AG04450 (cell line): ENCODE data around the gene OSBPL3. TPM values are rescaled to one million over a fixed set of nuclear protein-coding genes. Genes with fewer than 3 reads are reported as not detected.
A peak's percentile ranks its signal among the peaks of the same experiment; 100 is the strongest.
"Not testable (repeated sequence)": the region's sequence is repeated elsewhere in the genome, so short reads cannot be mapped to it uniquely, and the experiment has no call there.

Experiments
- CTCF ChIA-PET: fragments of 300-600, 350-600 bp; formaldehyde crosslinking; extraction: SDS; loops from one replicate; lab custom pipeline; 2022; ENCODE audit warnings: antibody characterized with exemption, inconsistent platforms; lab: Charles Lee
- POLR2A ChIA-PET: fragments of 350-600 bp; formaldehyde crosslinking; extraction: SDS; loops from one replicate; lab custom pipeline; 2021; ENCODE audit warnings: antibody characterized with exemption, inconsistent platforms; lab: Yijun Ruan, JAX
- DNase-seq: peaks from one replicate; pipeline ENCODE4 v3.0.0-alpha.2; 2011; ENCODE audit warnings: low read depth, low spot score
- H3K27ac ChIP-seq: one replicate; pipeline ENCODE4 v1.5.1; 2012; ENCODE audit warnings: low read depth, low read length, control low read depth
- H3K27me3 ChIP-seq: one replicate; pipeline ENCODE4 v1.6.0; 2012; ENCODE audit warnings: low read length; ENCODE audit not compliant: control insufficient read depth, insufficient read depth
- H3K4me3 ChIP-seq: 2 replicates; pipeline ENCODE4 v1.5.1; 2011; ENCODE audit warnings: mild to moderate bottlenecking, low read depth, low read length, control low read depth
- H3K9me3 ChIP-seq: 2 replicates; pipeline ENCODE4 v1.5.1; 2012; ENCODE audit warnings: low read length; ENCODE audit not compliant: control insufficient read depth, insufficient read depth
- CTCF ChIP-seq: IDR thresholded peaks from 2 replicates; pipeline ENCODE4 v1.5.1; 2011; ENCODE audit warnings: low read depth, low read length, control low read depth, inconsistent platforms
- polyA plus RNA-seq: library from polyadenylated mRNA; depleted of rRNA; stranded (reverse); fragments of >200 nt; gene quantifications from 2 replicates; pipeline ENCODE4 v1.2.3, GENCODE V29; 2011

The OSBPL3 gene
- polyA plus RNA-seq, 1 experiment, result 37.8 TPM

- Histone ChIP-seq H3K9me3 (no peaks in the 10 kb centered on the region), H3K27ac (peak overlapping the region; percentile 91), H3K4me3 (no peak overlapping the region), H3K27me3 (no peaks in the 10 kb centered on the region)
- ChIA-PET CTCF (interaction anchor here (0.5 to 1.2 kb wide), 5 partner anchors 17 to 381 kb away, joined by 3 to 7 read pairs (median 4); no protein-coding TSS in a partner anchor), POLR2A (interaction anchor here (0.7 kb wide), 1 partner anchor 44 kb away, joined by 3 read pairs; no protein-coding TSS in a partner anchor)
- no peak for TF ChIP-seq CTCF
- DNase-seq, result peak; percentile 74
Observed at GRCh38 chr7:25025218-25025671, 45.3 kb upstream of the OSBPL3 start.

GRCh38 chr7:25024066-25024465 lies 44.1 kb upstream of the OSBPL3 start:
- TF ChIP-seq CTCF, result no peak
- CTCF ChIA-PET, result interaction anchor here (1.2 kb wide), 1 partner anchor 69 kb away, joined by 3 read pairs; no protein-coding TSS in a partner anchor
- POLR2A ChIA-PET, result interaction anchor here (0.5 kb wide), 1 partner anchor 15 kb away, joined by 7 read pairs; no protein-coding TSS in a partner anchor

GRCh38 chr7:25017671-25018070 lies 37.7 kb upstream of the OSBPL3 start:
- not testable (repeated sequence) for H3K4me3 ChIP-seq, H3K9me3 ChIP-seq, H3K27me3 ChIP-seq, DNase-seq, H3K27ac ChIP-seq
- CTCF ChIA-PET, result interaction anchor here (1.2 to 1.4 kb wide), 4 partner anchors 76 to 205 kb away, joined by 3 to 8 read pairs (median 4); no protein-coding TSS in a partner anchor
- POLR2A ChIA-PET, result interaction anchor here (0.7 kb wide), 1 partner anchor 15 kb away, joined by 3 read pairs; no protein-coding TSS in a partner anchor

More at GRCh38 chr7:25024066-25024465, 44.1 kb upstream of the OSBPL3 start:
- no peaks in the 10 kb centered on the region for H3K9me3 ChIP-seq
- DNase-seq, result no peak
- no peak overlapping the region for H3K4me3 ChIP-seq
- H3K27me3 ChIP-seq, result no peaks in the 10 kb centered on the region
- no peak overlapping the region for H3K27ac ChIP-seq

GRCh38 chr7:25014756-25015155 lies 34.8 kb upstream of the OSBPL3 start:
- TF ChIP-seq CTCF, result no peak
- H3K27ac ChIP-seq, result no peak overlapping the region
- peak; percentile 82 for DNase-seq
- H3K4me3 ChIP-seq, result no peak overlapping the region
- H3K27me3 ChIP-seq, result no peaks in the 10 kb centered on the region
- CTCF ChIA-PET, result no interaction called here
- POLR2A ChIA-PET, result no interaction called here
- H3K9me3 ChIP-seq, result no peaks in the 10 kb centered on the region

- H3K4me3 ChIP-seq, H3K9me3 ChIP-seq, DNase-seq, POLR2A ChIA-PET, H3K27me3 ChIP-seq, H3K27ac ChIP-seq: not testable (repeated sequence)
- CTCF ChIA-PET, result interaction anchor here (0.6 to 2.5 kb wide), 3 partner anchors 24 to 200 kb away, joined by 3 to 8 read pairs (median 4); no protein-coding TSS in a partner anchor
Observed at GRCh38 chr7:25012710-25013109, 32.7 kb upstream of the OSBPL3 start.

- no peaks in the 10 kb centered on the region for H3K27me3 ChIP-seq
- H3K27ac ChIP-seq, result no peak overlapping the region
- CTCF ChIA-PET, result interaction anchor here (0.6 to 2.5 kb wide), 4 partner anchors 24 to 200 kb away, joined by 3 to 8 read pairs (median 6); no protein-coding TSS in a partner anchor
- H3K4me3 ChIP-seq, result no peak overlapping the region
- POLR2A ChIA-PET, result interaction anchor here (0.7 kb wide), 1 partner anchor 9 kb away, joined by 3 read pairs; no protein-coding TSS in a partner anchor
- DNase-seq, result no peak
- no peak for TF ChIP-seq CTCF
- H3K9me3 ChIP-seq, result peaks cover 3% of the 10 kb centered on the region; the same call in 1 of the 2 replicates
Observed at GRCh38 chr7:25012254-25012653, 32.3 kb upstream of the OSBPL3 start.
